Neural progenitor cell (in vitro differentiated cells): Measurements from ENCODE around the gene SSTR3.

Experiments
- CTCF ChIP-seq: fragments of 200-600 bp; sonication (generic); IDR thresholded peaks from 2 replicates; pipeline ENCODE4 v1.5.1; 2017; ENCODE audit warnings: antibody characterized with exemption, mild to moderate bottlenecking
- EZH2 ChIP-seq: fragments of 200-600 bp; sonication (generic); IDR thresholded peaks from 2 replicates; pipeline ENCODE4 v1.6.1; 2017; ENCODE audit warnings: antibody characterized with exemption, mild to moderate bottlenecking, moderate library complexity
- EZH2phosphoT487 ChIP-seq: fragments of 200-600 bp; sonication (generic); IDR thresholded peaks from 2 replicates; pipeline ENCODE4 v1.6.1; 2017; ENCODE audit warnings: antibody characterized with exemption

- TF ChIP-seq EZH2 (no peak), CTCF (no peak), EZH2phosphoT487 (no peak)
Measured at GRCh38 chr22:37213941-37214730, 1.9 kb upstream of the SSTR3 start.
